H1 (cell line): Measurements from ENCODE around the gene LPP. TPM values are rescaled to one million over a fixed set of nuclear protein-coding genes. Genes with fewer than 3 reads are reported as not detected.

Experiments used
- CTCF ChIA-PET: fragments of 300-600 bp; sonication (Branson Sonifier 250); formaldehyde crosslinking; loops from one replicate; lab custom pipeline; 2021; ENCODE audit not compliant: partially characterized antibody; lab: Charles Lee
- POLR2A ChIA-PET: fragments of 300-600 bp; sonication (Branson Sonifier 250); formaldehyde crosslinking; loops from one replicate; lab custom pipeline; 2021; ENCODE audit warnings: inconsistent platforms; ENCODE audit not compliant: partially characterized antibody; lab: Charles Lee
- DNase-seq, 2 experiments: peaks; one replicate each; pipeline versions ENCODE4 v3.0.0 to v3.0.0-alpha.2; 2010 to 2022; ENCODE audit warnings: low spot score in 2 of 2, low read depth in 1 of 2, mixed read lengths in 1 of 2
- FAIRE-seq: peaks from 2 replicates; lab custom pipeline; 2011; peaks lifted over from hg19 to GRCh38; lab: Jason Lieb, UNC
- H2AFZ ChIP-seq: 2 replicates; pipeline ENCODE4 v1.8.1; 2012; ENCODE audit warnings: low read length, inconsistent platforms
- H2AK5ac ChIP-seq: 2 replicates; pipeline ENCODE4 v1.6.1; 2013; ENCODE audit warnings: low read depth, low read length
- H2BK120ac ChIP-seq: replicated peaks from 2 replicates; pipeline ENCODE3; 2013; ENCODE audit warnings: low read depth, low read length, inconsistent platforms
- H2BK12ac ChIP-seq: 2 replicates; pipeline ENCODE4 v1.6.1; 2013; ENCODE audit warnings: low read depth, low read length
- H2BK15ac ChIP-seq: 2 replicates; pipeline ENCODE4 v1.6.1; 2013; ENCODE audit warnings: low read length
- H2BK20ac ChIP-seq: 2 replicates; pipeline ENCODE4 v1.6.1; 2013; ENCODE audit warnings: low read length
- H2BK5ac ChIP-seq: 2 replicates; pipeline ENCODE4 v1.6.1; 2013; ENCODE audit warnings: low read depth, low read length
- H3K14ac ChIP-seq: 2 replicates; pipeline ENCODE4 v1.6.1; 2013; ENCODE audit warnings: inconsistent platforms; ENCODE audit not compliant: insufficient read length
- H3K18ac ChIP-seq: 2 replicates; pipeline ENCODE4 v1.6.1; 2013; ENCODE audit warnings: low read length; ENCODE audit errors: extremely low read depth
- H3K23ac ChIP-seq: 2 replicates; pipeline ENCODE4 v1.6.1; 2013; ENCODE audit warnings: inconsistent platforms; ENCODE audit not compliant: insufficient read length
- H3K23me2 ChIP-seq: 2 replicates; pipeline ENCODE4 v1.6.1; 2013; ENCODE audit warnings: low read depth, low read length
- H3K27ac ChIP-seq: 2 replicates; pipeline ENCODE4 v1.6.1; 2011; ENCODE audit warnings: low read depth, low read length, inconsistent platforms
- H3K27me3 ChIP-seq, 4 experiments: replicated peaks in 1 of 4; 1 replicate in 1 of 4; 2 replicates in 3 of 4; pipeline versions ENCODE4 v1.6.1 to v1.8.1; 2011 to 2013; ENCODE audit warnings: low read length in 3 of 4, mild to moderate bottlenecking in 3 of 4, inconsistent platforms in 2 of 4, mixed read lengths in 2 of 4, moderate library complexity in 1 of 4; ENCODE audit not compliant: control insufficient read depth in 3 of 4, insufficient read depth in 3 of 4; ENCODE audit errors: extremely low read depth in 1 of 4
- H3K36me3 ChIP-seq, 4 experiments: 2 replicates each; pipeline versions ENCODE4 v1.6.1 to v1.8.1; 2011 to 2013; ENCODE audit warnings: mild to moderate bottlenecking in 4 of 4, low read length in 3 of 4, moderate library complexity in 2 of 4, control low read depth in 1 of 4, inconsistent platforms in 1 of 4; ENCODE audit not compliant: insufficient read depth in 4 of 4, control insufficient read depth in 2 of 4
- H3K4ac ChIP-seq: replicated peaks from 2 replicates; pipeline ENCODE3; 2013; ENCODE audit warnings: low read length, low read depth, mixed read lengths, inconsistent platforms; ENCODE audit not compliant: insufficient read length
- H3K4me1 ChIP-seq, 4 experiments: replicated peaks in 1 of 4; 1 replicate in 1 of 4; 2 replicates in 3 of 4; pipeline versions ENCODE4 v1.6.1 to v1.8.1; 2011 to 2013; ENCODE audit warnings: low read length in 3 of 4, inconsistent platforms in 2 of 4, mixed read lengths in 1 of 4; ENCODE audit not compliant: insufficient read depth in 4 of 4, control insufficient read depth in 3 of 4
- H3K4me2 ChIP-seq, 2 experiments: 2 replicates each; pipeline versions ENCODE4 v1.6.1 to v1.8.1; 2011 to 2013; ENCODE audit warnings: low read depth in 2 of 2, low read length in 2 of 2, control low read depth in 1 of 2, inconsistent platforms in 1 of 2, mild to moderate bottlenecking in 1 of 2; ENCODE audit not compliant: insufficient read depth in 1 of 2
- H3K4me3 ChIP-seq, 4 experiments: fragments of 200-600, 300-600 bp in 1 of 4; sonication (generic), shearing (Covaris generic), sonication (Bioruptor Twin) in 1 of 4; 2 replicates each; pipeline versions ENCODE4 v1.5.1 to v1.8.1; 2011 to 2016; ENCODE audit warnings: low read length in 4 of 4, low read depth in 3 of 4, control low read depth in 2 of 4, inconsistent platforms in 2 of 4, mild to moderate bottlenecking in 2 of 4, mixed read lengths in 1 of 4, moderate library complexity in 1 of 4; ENCODE audit not compliant: insufficient read depth in 2 of 4; ENCODE audit errors: extremely low read depth in 1 of 4
- H3K56ac ChIP-seq: replicated peaks from 2 replicates; pipeline ENCODE3; 2013; ENCODE audit warnings: low read depth, mild to moderate bottlenecking, mixed read lengths, low read length, inconsistent platforms; ENCODE audit not compliant: insufficient read length
- H3K79me1 ChIP-seq: 2 replicates; pipeline ENCODE4 v1.6.1; 2013; ENCODE audit warnings: low read depth, low read length, control low read depth
- H3K79me2 ChIP-seq, 2 experiments: 2 replicates each; pipeline versions ENCODE4 v1.6.1 to v1.8.1; 2012 to 2013; ENCODE audit warnings: low read length in 2 of 2, mild to moderate bottlenecking in 2 of 2, inconsistent platforms in 1 of 2; ENCODE audit not compliant: insufficient read depth in 2 of 2, control insufficient read depth in 1 of 2
- H3K9ac ChIP-seq, 4 experiments: replicated peaks in 1 of 4; 1 replicate in 1 of 4; 2 replicates in 3 of 4; pipeline versions ENCODE4 v1.6.1 to v1.8.1; 2011 to 2013; ENCODE audit warnings: low read depth in 3 of 4, low read length in 3 of 4, control low read depth in 2 of 4, mild to moderate bottlenecking in 2 of 4, moderate library complexity in 2 of 4, inconsistent platforms in 1 of 4; ENCODE audit errors: extremely low read depth in 1 of 4
- H3K9me3 ChIP-seq, 2 experiments: 2 replicates each; pipeline versions ENCODE4 v1.6.1 to v1.8.1; 2012 to 2013; ENCODE audit warnings: mild to moderate bottlenecking in 2 of 2, moderate library complexity in 2 of 2, control low read depth in 1 of 2, inconsistent platforms in 1 of 2, low read depth in 1 of 2, low read length in 1 of 2, mixed read lengths in 1 of 2; ENCODE audit not compliant: insufficient read depth in 2 of 2
- H4K20me1 ChIP-seq, 2 experiments: replicated peaks in 1 of 2; 2 replicates each; pipeline versions ENCODE3 to v1.8.1; 2011 to 2013; ENCODE audit warnings: inconsistent platforms in 2 of 2, low read length in 2 of 2, mild to moderate bottlenecking in 1 of 2; ENCODE audit not compliant: insufficient read depth in 2 of 2, control insufficient read depth in 1 of 2
- H4K5ac ChIP-seq: 2 replicates; pipeline ENCODE4 v1.6.1; 2013; ENCODE audit warnings: low read length, low read depth, mixed read lengths, inconsistent platforms; ENCODE audit not compliant: insufficient read length
- H4K8ac ChIP-seq: 2 replicates; pipeline ENCODE4 v1.8.0; 2013; ENCODE audit warnings: mild to moderate bottlenecking, moderate library complexity, low read length, inconsistent platforms; ENCODE audit not compliant: insufficient read depth; ENCODE audit errors: extremely low read depth
- H4K91ac ChIP-seq: replicated peaks from 2 replicates; pipeline ENCODE3; 2013; ENCODE audit warnings: low read length, mixed read lengths, inconsistent platforms; ENCODE audit not compliant: insufficient read length
- BACH1 ChIP-seq: IDR thresholded peaks from 2 replicates; pipeline ENCODE4 v1.6.1; 2012; ENCODE audit warnings: low read length, improper control_type of control experiment
- CEBPB ChIP-seq: IDR thresholded peaks from 2 replicates; pipeline ENCODE4 v1.6.1; 2012; ENCODE audit warnings: low read depth, low read length
- CHD1 ChIP-seq: IDR thresholded peaks from 2 replicates; pipeline ENCODE4 v1.6.1; 2012; ENCODE audit warnings: low read depth, low read length, improper control_type of control experiment
- CTBP2 ChIP-seq: IDR thresholded peaks from 2 replicates; pipeline ENCODE4 v1.7.0; 2011; ENCODE audit warnings: borderline replicate concordance, mild to moderate bottlenecking, moderate library complexity, mixed read lengths, low read length; ENCODE audit not compliant: insufficient read depth, insufficient read length
- HDAC2 ChIP-seq, 2 experiments: fragments of 300-600 bp in 1 of 2; sonication (generic) in 1 of 2; IDR thresholded peaks; 2 replicates each; pipeline ENCODE4 v1.6.1; 2011 to 2012; ENCODE audit warnings: low read depth in 2 of 2, low read length in 2 of 2, mild to moderate bottlenecking in 2 of 2, moderate library complexity in 2 of 2, borderline replicate concordance in 1 of 2, inconsistent platforms in 1 of 2
- JUND ChIP-seq: IDR thresholded peaks from 2 replicates; pipeline ENCODE4 v1.6.1; 2011; ENCODE audit warnings: mild to moderate bottlenecking, improper control_type of control experiment, low read length
- KDM4A ChIP-seq: IDR thresholded peaks from one replicate; pipeline ENCODE4 v1.7.1; 2012; ENCODE audit warnings: low read depth, mild to moderate bottlenecking, moderate library complexity, low read length, inconsistent platforms; ENCODE audit not compliant: severe bottlenecking
- MAFK ChIP-seq: IDR thresholded peaks from 2 replicates; pipeline ENCODE4 v1.6.1; 2012; ENCODE audit warnings: low read depth, mild to moderate bottlenecking, improper control_type of control experiment, low read length
- POLR2A ChIP-seq, 2 experiments: IDR thresholded peaks; 1 replicate in 1 of 2; 2 replicates in 1 of 2; pipeline ENCODE4 v1.6.1; 2011; ENCODE audit warnings: low read depth in 2 of 2, low read length in 2 of 2, mild to moderate bottlenecking in 2 of 2; ENCODE audit errors: control extremely low read depth in 1 of 2
- RNF2 ChIP-seq: fragments of 200-900, 300-1000 bp; sonication (generic); IDR thresholded peaks from 2 replicates; pipeline ENCODE4 v1.7.1; 2016; ENCODE audit warnings: borderline replicate concordance, low read depth, mild to moderate bottlenecking, antibody characterized with exemption, low read length; ENCODE audit not compliant: poor library complexity, severe bottlenecking; ENCODE audit errors: missing control alignments
- SAP30 ChIP-seq: fragments of 300-600 bp; sonication (generic); IDR thresholded peaks from 2 replicates; pipeline ENCODE4 v1.7.1; 2012; ENCODE audit warnings: low read length, moderate library complexity, mild to moderate bottlenecking, inconsistent platforms; ENCODE audit not compliant: insufficient read depth, insufficient replicate concordance
- SP1 ChIP-seq: IDR thresholded peaks from 2 replicates; pipeline ENCODE4 v1.6.1; 2011; ENCODE audit warnings: low read depth, low read length
- SP2 ChIP-seq: IDR thresholded peaks from 2 replicates; pipeline ENCODE4 v1.6.1; 2012; ENCODE audit warnings: mild to moderate bottlenecking, low read length, inconsistent platforms
- TAF1 ChIP-seq: IDR thresholded peaks from 2 replicates; pipeline ENCODE4 v1.6.1; 2011; ENCODE audit warnings: mild to moderate bottlenecking, low read depth, low read length
- TAF7 ChIP-seq: optimal IDR thresholded peaks from 2 replicates; pipeline ENCODE3; 2011; ENCODE audit warnings: low read depth, mild to moderate bottlenecking, inconsistent platforms, low read length, moderate library complexity, borderline replicate concordance
- WGBS, 2 experiments: shearing (Covaris generic) in 1 of 2; methylation state at CpG; one replicate each; pipeline versions ENCODE4 v1.1.6 to v1.1.7; 2013 to 2015; ENCODE audit warnings: low lambda C conversion rate in 2 of 2, mixed read lengths in 2 of 2, inconsistent platforms in 1 of 2, low coverage in 1 of 2, missing lambda C conversion rate in 1 of 2; ENCODE audit not compliant: insufficient replicate concordance in 2 of 2, insufficient coverage in 1 of 2, insufficient read length in 1 of 2; ENCODE audit errors: extremely low coverage in 1 of 2, missing lambda C conversion rate in 1 of 2; 5-methylcytosine and 5-hydroxymethylcytosine counted together
- polyA plus RNA-seq, 7 experiments: library from polyadenylated mRNA; depleted of rRNA in 3 of 7; stranded (reverse) in 5 of 7; unstranded in 2 of 7; fragments of >200 nt in 5 of 7; fragments of 200-250 nt in 2 of 7; gene quantifications; 1 replicate in 5 of 7; 2 replicates in 1 of 7; 4 replicates in 1 of 7; pipeline versions ENCODE4 v1.2.1 to v1.2.3, GENCODE V29; 2011 to 2013; ENCODE audit warnings: missing spikeins in 2 of 7, mixed read lengths in 2 of 7
- total RNA-seq: library from RNA; stranded (reverse); fragmentation: NEBNext Ultra II Directional; extraction: Animal tissue kit (Norgen Biotek cat#: 25700); gene quantifications from 2 replicates; pipeline ENCODE4 v1.2.1, GENCODE V29; 2021

Gene LPP
- total and polyA plus RNA-seq, 2 of the 8 experiments (the other 6 are each of a cell fraction or from before 2014, with no cell fraction given) = 10.0 to 53.3 TPM

DNA sequence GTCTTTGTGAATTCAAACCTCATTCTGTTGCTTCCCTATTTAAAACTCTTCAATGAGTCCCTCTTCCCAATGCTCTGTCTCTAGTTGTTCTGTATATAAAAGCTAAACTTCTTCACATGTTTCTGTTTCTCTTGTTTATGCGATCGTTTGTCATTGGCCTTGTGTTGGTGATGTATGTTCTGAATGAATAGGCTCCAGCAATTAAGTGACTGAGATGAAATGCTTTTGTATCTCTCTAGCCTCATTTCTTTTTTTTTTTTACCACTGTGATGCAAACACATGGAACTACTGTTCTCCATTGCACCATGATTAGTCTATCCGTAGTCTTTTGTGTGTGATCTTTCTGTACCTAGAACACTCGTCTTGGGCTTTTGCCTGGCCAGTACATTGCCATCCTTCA, 637.4 kb downstream of the LPP start:
- Histone ChIP-seq H3K79me2 (no peaks in the 10 kb centered on the region), H4K8ac (no peak overlapping the region), H3K27me3 (no peaks in the 10 kb centered on the region), H3K4me2 (no peak overlapping the region), H2BK120ac (no peak overlapping the region), H2BK12ac (no peak overlapping the region), H3K9ac (no peak overlapping the region), H4K91ac (no peak overlapping the region), H2AK5ac (no peak overlapping the region), H4K20me1 (no peaks in the 10 kb centered on the region), H2AFZ (no peak overlapping the region), H3K9me3 (no peaks in the 10 kb centered on the region), H3K23me2 (no peaks in the 10 kb centered on the region), H2BK20ac (no peak overlapping the region), H3K18ac (no peak overlapping the region), H2BK5ac (no peak overlapping the region), H4K5ac (no peak overlapping the region), H3K79me1 (no peaks in the 10 kb centered on the region), H3K4ac (no peak overlapping the region), H2BK15ac (no peak overlapping the region), H3K27ac (no peak overlapping the region), H3K4me1 (no peaks in the 10 kb centered on the region), H3K4me3 (no peak overlapping the region), H3K56ac (no peak overlapping the region), H3K23ac (no peak overlapping the region), H3K14ac (no peak overlapping the region), H3K36me3 (no peaks in the 10 kb centered on the region)
- no peak for FAIRE-seq
- ChIA-PET CTCF (interaction anchor here (1.6 kb wide), 1 partner anchor 12 kb away, joined by 5 read pairs; no protein-coding TSS in a partner anchor), POLR2A (no interaction called here)
- no peak for DNase-seq
- 89% methylated on average over 4 of the region's 4 CpGs; no CpG with 5 or more reads in 1 of the 2 experiments for WGBS, 2 experiments
- TF ChIP-seq RNF2 (no peak), BACH1 (no peak), TAF1 (no peak), SAP30 (no peak), MAFK (no peak), TAF7 (no peak), CTBP2 (no peak), JUND (no peak), CEBPB (no peak), POLR2A (IDR thresholded peaks at IDR 0.05; ENCODE audit: control extremely low read depth in 1 of 2, low read depth in 2 of 2, low read length in 2 of 2) (no peak), SP1 (no peak), HDAC2 (IDR thresholded peaks at IDR 0.05; ENCODE audit: borderline replicate concordance in 1 of 2, low read depth in 2 of 2, low read length in 2 of 2) (no peak), CHD1 (no peak), SP2 (no peak), KDM4A (no peak)
